Measurements from ENCODE around the gene ABCG1. TPM values are rescaled to one million over a fixed set of nuclear protein-coding genes. Genes with fewer than 3 reads are reported as not detected.

The ABCG1 gene
- total and polyA plus RNA-seq, 8 donors: 3.1 to 65.9 (median 15.6) TPM

DNA sequence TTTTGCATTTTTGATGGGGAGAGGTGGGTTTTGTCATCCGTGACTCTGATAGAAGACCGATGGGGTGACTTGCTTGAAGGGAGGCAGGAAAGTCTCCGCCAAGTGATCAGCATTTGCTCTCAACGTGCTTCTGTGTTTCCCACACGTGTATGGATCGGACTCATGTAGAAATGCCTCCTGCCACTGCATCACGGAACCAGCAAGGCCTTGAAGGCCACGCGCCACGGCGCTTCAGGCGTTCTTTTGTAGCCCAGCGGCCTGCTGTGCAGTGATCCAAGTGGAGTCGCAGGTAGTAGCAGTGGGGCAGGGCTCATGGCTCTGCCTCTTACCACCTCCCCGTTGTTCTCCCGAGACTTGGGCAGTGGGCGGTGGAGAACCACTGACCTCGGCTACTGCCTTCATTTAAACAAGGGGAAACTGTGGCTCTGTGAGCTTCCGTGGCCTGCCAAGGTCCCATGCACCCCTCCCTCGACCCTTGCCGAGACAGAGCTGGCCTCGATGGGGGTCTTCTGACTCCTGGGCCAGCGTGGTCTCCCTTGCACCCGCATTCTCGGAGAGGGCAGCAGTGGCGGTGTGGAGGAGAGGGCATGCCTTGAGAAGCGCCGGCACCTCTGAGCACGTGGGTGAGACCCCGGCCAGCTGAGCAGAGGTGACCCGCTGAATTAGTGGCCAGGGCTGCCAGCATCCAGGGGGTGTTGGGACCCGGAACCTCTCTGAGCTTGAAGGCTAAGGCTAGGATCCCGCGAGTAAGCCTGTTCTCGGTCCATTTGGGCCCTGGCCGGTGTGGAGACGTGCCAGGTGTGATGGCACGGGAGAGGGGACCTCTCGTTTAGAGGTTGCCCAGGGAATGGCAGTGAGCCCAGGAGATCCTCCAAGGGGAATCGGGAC, 46.1 kb upstream of the ABCG1 start:
- Histone ChIP-seq H3K4me1 (peaks cover 0 to 16% (median 3%) of the 10 kb centered on the region in 4 donors), H3K4me3 (no peak overlapping the region), H3K27me3 (no peaks in the 10 kb centered on the region), H3K27ac (no peak overlapping the region), H3K9me3 (no peaks in the 10 kb centered on the region), H3K36me3 (no peaks in the 10 kb centered on the region)
- intact Hi-C loops (cut with DNase I; ENCODE audit: low total_unique reads): no loop called here
- DNase-seq: peak in 1 of 2 donors; percentile 24
- 91 to 94% (median 93%) methylated on average over 33 to 40 of the region's 40 CpGs for WGBS, 5 donors
- TF ChIP-seq, protein P1, sequence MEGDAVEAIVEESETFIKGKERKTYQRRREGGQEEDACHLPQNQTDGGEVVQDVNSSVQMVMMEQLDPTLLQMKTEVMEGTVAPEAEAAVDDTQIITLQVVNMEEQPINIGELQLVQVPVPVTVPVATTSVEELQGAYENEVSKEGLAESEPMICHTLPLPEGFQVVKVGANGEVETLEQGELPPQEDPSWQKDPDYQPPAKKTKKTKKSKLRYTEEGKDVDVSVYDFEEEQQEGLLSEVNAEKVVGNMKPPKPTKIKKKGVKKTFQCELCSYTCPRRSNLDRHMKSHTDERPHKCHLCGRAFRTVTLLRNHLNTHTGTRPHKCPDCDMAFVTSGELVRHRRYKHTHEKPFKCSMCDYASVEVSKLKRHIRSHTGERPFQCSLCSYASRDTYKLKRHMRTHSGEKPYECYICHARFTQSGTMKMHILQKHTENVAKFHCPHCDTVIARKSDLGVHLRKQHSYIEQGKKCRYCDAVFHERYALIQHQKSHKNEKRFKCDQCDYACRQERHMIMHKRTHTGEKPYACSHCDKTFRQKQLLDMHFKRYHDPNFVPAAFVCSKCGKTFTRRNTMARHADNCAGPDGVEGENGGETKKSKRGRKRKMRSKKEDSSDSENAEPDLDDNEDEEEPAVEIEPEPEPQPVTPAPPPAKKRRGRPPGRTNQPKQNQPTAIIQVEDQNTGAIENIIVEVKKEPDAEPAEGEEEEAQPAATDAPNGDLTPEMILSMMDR (IDR thresholded peaks at IDR 0.05): no peak
- no peak for TF ChIP-seq EP300 (IDR thresholded peaks at IDR 0.05)
- no peak for TF ChIP-seq POLR2AphosphoS5 (IDR thresholded peaks at IDR 0.05)
- no peak for TF ChIP-seq POLR2A (IDR thresholded peaks at IDR 0.05)

GRCh38 chr21:42174173-42174572, 44.8 kb upstream of the ABCG1 start:
- TF ChIP-seq EP300 (IDR thresholded peaks at IDR 0.05) (no peak), POLR2AphosphoS5 (IDR thresholded peaks at IDR 0.05) (no peak), POLR2A (IDR thresholded peaks at IDR 0.05) (no peak)
- TF ChIP-seq, protein P1 (IDR thresholded peaks at IDR 0.05): no peak
- Histone ChIP-seq H3K27ac (no peak overlapping the region), H3K27me3 (no peaks in the 10 kb centered on the region), H3K9me3 (no peaks in the 10 kb centered on the region), H3K4me1 (peaks cover 0 to 16% (median 3%) of the 10 kb centered on the region in 4 donors), H3K36me3 (no peaks in the 10 kb centered on the region), H3K4me3 (no peak overlapping the region)
- DNase-seq: peak; percentile 3 to 19
- intact Hi-C loops (cut with DNase I; ENCODE audit: low total_unique reads): no loop called here
- 90 to 95% (median 91%) methylated on average over 4 of the region's 4 CpGs for WGBS, 5 donors

- no peak overlapping the region for H3K4me3 ChIP-seq
- H3K36me3 ChIP-seq: no peaks in the 10 kb centered on the region
- H3K4me1 ChIP-seq: peaks cover 0 to 16% (median 3%) of the 10 kb centered on the region in 4 donors
- WGBS, 5 donors: 81 to 89% (median 83%) methylated on average over 6 of the region's 6 CpGs
- TF ChIP-seq, protein P1 (IDR thresholded peaks at IDR 0.05): no peak
- TF ChIP-seq EP300 (IDR thresholded peaks at IDR 0.05): no peak
- no peak for TF ChIP-seq POLR2AphosphoS5 (IDR thresholded peaks at IDR 0.05)
- no peak for TF ChIP-seq POLR2A (IDR thresholded peaks at IDR 0.05)
- peak in 1 of 2 donors; percentile 2 for DNase-seq
- intact Hi-C loops (cut with DNase I; ENCODE audit: low total_unique reads): no loop called here
- no peak overlapping the region for H3K27ac ChIP-seq
- H3K27me3 ChIP-seq: no peaks in the 10 kb centered on the region
- no peaks in the 10 kb centered on the region for H3K9me3 ChIP-seq
Measured at GRCh38 chr21:42175110-42175710, 43.7 kb upstream of the ABCG1 start.

DNA sequence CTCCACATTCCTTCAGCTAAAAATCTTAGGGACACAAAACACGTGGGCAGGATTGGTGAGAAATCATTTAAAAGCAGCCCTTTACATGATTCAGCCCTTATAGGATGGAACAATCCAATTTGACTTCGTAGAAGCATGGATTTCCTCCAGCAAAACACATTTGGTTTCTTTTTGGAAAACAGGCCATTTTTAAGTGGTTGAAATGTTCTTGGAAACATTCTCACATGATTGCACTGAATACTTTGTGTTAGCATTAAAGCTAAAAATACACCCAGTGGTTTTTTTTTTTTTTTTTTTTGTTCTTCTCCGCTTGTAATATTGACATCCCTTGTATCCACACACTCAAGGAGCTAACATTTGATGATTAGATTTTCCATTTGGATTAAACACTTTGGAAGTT, 42.1 kb upstream of the ABCG1 start:
- intact Hi-C loops (cut with DNase I; ENCODE audit: low total_unique reads): no loop called here
- Histone ChIP-seq H3K36me3 (no peaks in the 10 kb centered on the region), H3K4me1 (peaks cover 0 to 11% (median 3%) of the 10 kb centered on the region in 4 donors), H3K27ac (peak overlapping the region in 1 of 5 donors; percentile 55), H3K27me3 (no peaks in the 10 kb centered on the region), H3K4me3 (no peak overlapping the region), H3K9me3 (no peaks in the 10 kb centered on the region)
- TF ChIP-seq EP300 (IDR thresholded peaks at IDR 0.05) (no peak), POLR2A (IDR thresholded peaks at IDR 0.05) (no peak)
- 44 to 58% (median 53%) methylated on average over 3 of the region's 3 CpGs for WGBS, 5 donors
- peak in 1 of 2 donors; percentile 81 for DNase-seq

Measured in stomach (tissue), 9 donors.